Measurements from ENCODE around the gene SRRM5.

DNA sequence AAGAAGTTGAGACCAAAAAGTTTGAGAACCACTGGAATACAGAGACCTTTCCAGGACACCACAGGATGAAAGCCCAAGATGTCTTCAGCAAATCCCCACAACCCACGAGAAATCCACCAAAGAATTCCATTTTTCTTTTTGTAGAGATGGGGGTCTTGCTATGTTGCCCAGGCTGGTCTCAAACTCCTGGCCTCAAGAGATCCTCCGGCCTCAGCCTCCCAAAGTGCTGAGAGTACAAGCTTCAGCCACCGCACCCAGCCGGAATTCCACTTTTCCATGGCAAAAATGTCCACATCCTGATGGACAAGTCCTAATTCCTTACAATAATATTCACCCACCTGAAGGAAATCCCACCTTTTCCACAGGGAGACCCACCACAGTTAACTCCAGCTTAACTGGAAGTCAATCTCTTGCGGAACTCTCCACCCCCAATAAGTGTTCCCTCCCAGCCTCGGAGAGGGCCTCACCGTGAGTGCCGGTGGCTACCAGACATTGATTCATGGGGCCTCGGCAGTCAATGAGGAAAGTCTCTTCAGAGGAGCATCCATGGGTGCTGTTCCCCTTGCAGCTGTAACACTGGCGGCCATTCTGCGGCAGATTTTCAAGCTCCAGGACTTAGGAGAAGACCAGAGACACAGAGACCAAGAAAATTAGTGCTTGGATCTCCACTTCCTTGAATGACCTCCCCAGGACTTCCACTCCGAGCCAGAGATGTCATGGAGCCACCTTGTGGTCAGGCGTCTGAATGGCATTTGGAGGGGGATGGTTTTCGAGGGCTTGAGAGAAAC lies 40.1 kb downstream of the SRRM5 start:
- TF ChIP-seq POLR2AphosphoS5 (IDR thresholded peaks at IDR 0.05), result no peak
- TF ChIP-seq, protein P1, sequence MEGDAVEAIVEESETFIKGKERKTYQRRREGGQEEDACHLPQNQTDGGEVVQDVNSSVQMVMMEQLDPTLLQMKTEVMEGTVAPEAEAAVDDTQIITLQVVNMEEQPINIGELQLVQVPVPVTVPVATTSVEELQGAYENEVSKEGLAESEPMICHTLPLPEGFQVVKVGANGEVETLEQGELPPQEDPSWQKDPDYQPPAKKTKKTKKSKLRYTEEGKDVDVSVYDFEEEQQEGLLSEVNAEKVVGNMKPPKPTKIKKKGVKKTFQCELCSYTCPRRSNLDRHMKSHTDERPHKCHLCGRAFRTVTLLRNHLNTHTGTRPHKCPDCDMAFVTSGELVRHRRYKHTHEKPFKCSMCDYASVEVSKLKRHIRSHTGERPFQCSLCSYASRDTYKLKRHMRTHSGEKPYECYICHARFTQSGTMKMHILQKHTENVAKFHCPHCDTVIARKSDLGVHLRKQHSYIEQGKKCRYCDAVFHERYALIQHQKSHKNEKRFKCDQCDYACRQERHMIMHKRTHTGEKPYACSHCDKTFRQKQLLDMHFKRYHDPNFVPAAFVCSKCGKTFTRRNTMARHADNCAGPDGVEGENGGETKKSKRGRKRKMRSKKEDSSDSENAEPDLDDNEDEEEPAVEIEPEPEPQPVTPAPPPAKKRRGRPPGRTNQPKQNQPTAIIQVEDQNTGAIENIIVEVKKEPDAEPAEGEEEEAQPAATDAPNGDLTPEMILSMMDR (IDR thresholded peaks at IDR 0.05), result peak; percentile 40 to 60
- TF ChIP-seq POLR2A (IDR thresholded peaks at IDR 0.05), result no peak
